Fibroblast of the aortic adventitia (primary cell): ENCODE data around the gene CCDC91. TPM values are rescaled to one million over a fixed set of nuclear protein-coding genes. Genes with fewer than 3 reads are reported as not detected.
"Not testable (repeated sequence)": the region's sequence is repeated elsewhere in the genome, so short reads cannot be mapped to it uniquely, and the experiment has no call there.

Experiments
- DNase-seq: peaks from one replicate; pipeline ENCODE4 v3.0.0-alpha.2; 2010; ENCODE audit warnings: low read depth
- H3K4me3 ChIP-seq: 2 replicates; pipeline ENCODE4 v1.5.1; 2011; ENCODE audit warnings: low read depth, mild to moderate bottlenecking, control low read depth, low read length, moderate library complexity
- CTCF ChIP-seq: IDR thresholded peaks from 2 replicates; pipeline ENCODE4 v1.5.1; 2011; ENCODE audit warnings: mild to moderate bottlenecking, low read length, control low read depth, inconsistent platforms; ENCODE audit not compliant: insufficient read depth
- total RNA-seq: library from RNA; depleted of rRNA; stranded (reverse); fragments of >200 nt; gene quantifications from 2 replicates; pipeline ENCODE4 v1.2.3, GENCODE V29; 2012; ENCODE audit warnings: low replicate concordance

Gene CCDC91
- total RNA-seq, 1 donor: 37.4 TPM

GRCh38 chr12:28460420-28461130 lies 270.3 kb downstream of the CCDC91 start:
- no peak for DNase-seq
- no peak for TF ChIP-seq CTCF
- H3K4me3 ChIP-seq: no peak overlapping the region

DNA sequence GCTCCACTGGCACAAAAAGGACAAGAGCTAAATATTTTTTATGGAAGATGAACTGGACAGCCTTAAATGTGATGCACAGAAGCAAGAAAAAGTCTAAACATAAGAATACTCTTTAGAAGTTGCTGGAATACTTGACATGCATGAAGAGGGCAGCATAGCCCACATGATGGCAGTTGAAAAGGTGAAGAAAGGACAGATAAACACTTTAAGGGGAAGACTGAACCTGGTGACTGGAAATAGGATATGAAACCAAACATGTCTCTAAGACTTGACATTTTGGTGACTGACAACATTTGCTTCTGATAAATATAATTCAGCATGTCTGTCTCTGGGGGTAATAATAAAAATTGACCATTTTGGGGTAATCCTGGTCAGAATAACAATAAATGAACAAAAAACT lies 273.1 kb downstream of the CCDC91 start:
- no peak for TF ChIP-seq CTCF
- no peak overlapping the region for H3K4me3 ChIP-seq
- no peak for DNase-seq

- H3K4me3 ChIP-seq, DNase-seq: not testable (repeated sequence)
Measured at GRCh38 chr12:28471762-28472161, 281.5 kb downstream of the CCDC91 start.

GRCh38 chr12:28476206-28476605 lies 285.9 kb downstream of the CCDC91 start:
- not testable (repeated sequence) for DNase-seq, H3K4me3 ChIP-seq

DNA sequence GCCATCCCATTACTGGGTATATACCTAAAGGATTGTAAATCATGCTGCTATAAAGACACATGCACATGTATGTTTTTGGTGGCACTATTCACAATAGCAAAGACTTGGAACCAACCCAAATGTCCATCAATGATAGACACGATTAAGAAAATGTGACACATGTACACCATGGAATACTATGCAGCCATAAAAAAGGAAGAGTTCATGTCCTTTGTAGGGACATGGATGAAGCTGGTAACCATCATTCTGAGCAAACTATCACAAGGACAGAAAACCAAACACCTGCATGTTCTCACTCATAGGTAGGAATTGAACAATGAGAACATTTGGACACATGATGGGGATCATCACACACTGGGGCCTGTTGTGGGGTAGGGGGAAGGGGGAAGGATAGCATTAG lies 288.8 kb downstream of the CCDC91 start:
- not testable (repeated sequence) for H3K4me3 ChIP-seq, DNase-seq

- DNase-seq: no peak
- TF ChIP-seq CTCF: no peak
- no peak overlapping the region for H3K4me3 ChIP-seq
Measured at GRCh38 chr12:28479683-28480082, 289.4 kb downstream of the CCDC91 start.

DNA sequence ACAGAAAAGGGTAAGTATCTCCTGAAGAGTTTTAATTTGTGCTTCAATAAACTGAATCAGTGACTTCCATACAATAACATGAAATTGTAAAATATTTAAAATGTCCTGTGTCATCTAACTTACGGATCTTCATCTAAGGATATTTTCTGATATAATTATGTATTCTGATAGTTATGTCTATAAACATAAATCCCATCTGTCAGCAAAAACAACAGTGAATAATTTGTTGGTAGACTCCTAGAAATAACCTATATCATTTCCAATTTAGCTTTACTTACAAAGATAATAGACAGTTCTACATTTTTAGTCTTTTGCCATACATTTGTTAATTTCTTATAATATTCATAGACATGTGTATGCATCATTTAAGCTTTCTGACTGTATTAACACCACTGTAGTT lies 293.9 kb downstream of the CCDC91 start:
- no peak for DNase-seq
- no peak overlapping the region for H3K4me3 ChIP-seq
- TF ChIP-seq CTCF: no peak

DNA sequence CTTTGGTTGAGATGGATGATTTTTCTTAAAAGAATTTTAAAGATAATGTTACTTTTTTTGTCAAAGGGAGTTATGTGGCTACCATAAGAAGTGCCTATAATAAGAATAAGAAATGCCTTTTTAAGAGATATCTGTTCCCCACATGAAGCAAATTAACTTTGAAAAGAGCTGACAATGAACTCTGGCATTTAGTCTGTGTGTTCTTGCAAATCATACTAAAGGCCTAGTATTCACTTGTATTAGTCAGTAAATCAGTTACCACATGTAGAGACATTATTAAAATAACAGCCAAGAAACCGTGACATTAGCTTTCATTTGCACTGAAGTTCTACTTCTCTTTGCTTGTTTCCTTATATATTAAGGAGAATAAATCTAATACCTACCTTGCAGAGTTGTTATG lies 296.3 kb downstream of the CCDC91 start:
- TF ChIP-seq CTCF: no peak
- DNase-seq: peak; percentile 33
- no peak overlapping the region for H3K4me3 ChIP-seq
